SJCRH30 (cell line): ENCODE measurements around the gene LUZP2. TPM values are rescaled to one million over a fixed set of nuclear protein-coding genes. Genes with fewer than 3 reads are reported as not detected.
A peak's percentile ranks its signal among the peaks of the same experiment; 100 is the strongest.

Source experiments
- DNase-seq, 2 experiments: peaks; one replicate each; pipeline ENCODE4 v3.0.0-alpha.2; 2015 to 2020
- H3K27ac ChIP-seq: fragments of 250-450 bp; sonication (Bioruptor Pico); 2 replicates; pipeline ENCODE4 v1.5.1; 2020; ENCODE audit warnings: mild to moderate bottlenecking, moderate library complexity
- H3K27me3 ChIP-seq: fragments of 250-450 bp; sonication (Bioruptor Pico); 2 replicates; pipeline ENCODE4 v1.5.1; 2020; ENCODE audit warnings: mild to moderate bottlenecking, moderate library complexity
- H3K36me3 ChIP-seq: fragments of 250-450 bp; sonication (Bioruptor Pico); 2 replicates; pipeline ENCODE4 v1.5.1; 2020; ENCODE audit warnings: mild to moderate bottlenecking, moderate library complexity
- H3K4me1 ChIP-seq: fragments of 250-450 bp; sonication (Bioruptor Pico); 2 replicates; pipeline ENCODE4 v1.5.1; 2020; ENCODE audit warnings: mild to moderate bottlenecking, moderate library complexity
- H3K4me3 ChIP-seq: fragments of 250-450 bp; sonication (Bioruptor Pico); 2 replicates; pipeline ENCODE4 v1.5.1; 2020; ENCODE audit warnings: mild to moderate bottlenecking, moderate library complexity
- H3K9me3 ChIP-seq: fragments of 250-450 bp; sonication (Bioruptor Pico); replicated peaks from 2 replicates; pipeline ENCODE4 v1.5.1; 2020; ENCODE audit warnings: mild to moderate bottlenecking, moderate library complexity
- total RNA-seq: library from RNA; depleted of rRNA; stranded (reverse); fragments of >200 nt; shearing (Covaris generic); gene quantifications from 2 replicates; pipeline ENCODE4 v1.2.3, GENCODE V29; 2014

The LUZP2 gene
- total RNA-seq, 1 experiment from 2014 or later = 28.3 TPM

- Histone ChIP-seq H3K36me3 (no peaks in the 10 kb centered on the region), H3K27me3 (no peaks in the 10 kb centered on the region), H3K4me1 (peaks cover 3% of the 10 kb centered on the region; the same call in 1 of the 2 replicates), H3K27ac (no peak overlapping the region), H3K4me3 (no peak overlapping the region), H3K9me3 (no peaks in the 10 kb centered on the region)
- no peak for DNase-seq
Observed at GRCh38 chr11:24688981-24689380, 192.1 kb downstream of the LUZP2 start.

GRCh38 chr11:24697522-24698111 is 200.8 kb downstream of the LUZP2 start:
- Histone ChIP-seq H3K4me1 (no peaks in the 10 kb centered on the region), H3K36me3 (no peaks in the 10 kb centered on the region), H3K4me3 (no peak overlapping the region), H3K27me3 (no peaks in the 10 kb centered on the region), H3K9me3 (no peaks in the 10 kb centered on the region), H3K27ac (no peak overlapping the region)
- DNase-seq = no peak

GRCh38 chr11:24704716-24705115 is 207.9 kb downstream of the LUZP2 start:
- no peaks in the 10 kb centered on the region for H3K4me1 ChIP-seq
- DNase-seq = no peak

GRCh38 chr11:24705474-24705873 is 208.6 kb downstream of the LUZP2 start:
- no peaks in the 10 kb centered on the region for H3K4me1 ChIP-seq
- H3K4me3 ChIP-seq = no peak overlapping the region
- no peaks in the 10 kb centered on the region for H3K36me3 ChIP-seq
- no peak overlapping the region for H3K27ac ChIP-seq
- H3K9me3 ChIP-seq = no peaks in the 10 kb centered on the region
- H3K27me3 ChIP-seq = no peaks in the 10 kb centered on the region
- DNase-seq = peak in 1 of 2 experiments; percentile 4

More at GRCh38 chr11:24704716-24705115, 207.9 kb downstream of the LUZP2 start:
- Histone ChIP-seq H3K4me3 (no peak overlapping the region), H3K27ac (no peak overlapping the region), H3K36me3 (no peaks in the 10 kb centered on the region), H3K9me3 (no peaks in the 10 kb centered on the region), H3K27me3 (no peaks in the 10 kb centered on the region)

GRCh38 chr11:24708616-24709015 is 211.8 kb downstream of the LUZP2 start:
- Histone ChIP-seq H3K4me3 (no peak overlapping the region), H3K27ac (no peak overlapping the region), H3K9me3 (no peaks in the 10 kb centered on the region), H3K4me1 (no peaks in the 10 kb centered on the region), H3K36me3 (no peaks in the 10 kb centered on the region), H3K27me3 (no peaks in the 10 kb centered on the region)
- DNase-seq = no peak

- no peaks in the 10 kb centered on the region for H3K36me3 ChIP-seq
- no peaks in the 10 kb centered on the region for H3K4me1 ChIP-seq
- no peaks in the 10 kb centered on the region for H3K9me3 ChIP-seq
- H3K27ac ChIP-seq = no peak overlapping the region
- no peak overlapping the region for H3K4me3 ChIP-seq
- no peaks in the 10 kb centered on the region for H3K27me3 ChIP-seq
- no peak for DNase-seq
Observed at GRCh38 chr11:24709928-24710565, 213.2 kb downstream of the LUZP2 start.

- Histone ChIP-seq H3K4me1 (no peaks in the 10 kb centered on the region), H3K9me3 (no peaks in the 10 kb centered on the region), H3K27ac (no peak overlapping the region), H3K27me3 (no peaks in the 10 kb centered on the region), H3K36me3 (no peaks in the 10 kb centered on the region), H3K4me3 (no peak overlapping the region)
- DNase-seq = no peak
Observed at GRCh38 chr11:24714601-24715000, 217.7 kb downstream of the LUZP2 start.

- no peaks in the 10 kb centered on the region for H3K9me3 ChIP-seq
- H3K36me3 ChIP-seq = no peaks in the 10 kb centered on the region
- no peaks in the 10 kb centered on the region for H3K4me1 ChIP-seq
- H3K27me3 ChIP-seq = no peaks in the 10 kb centered on the region
- no peak overlapping the region for H3K27ac ChIP-seq
- DNase-seq = no peak
- no peak overlapping the region for H3K4me3 ChIP-seq
Observed at GRCh38 chr11:24716403-24716802, 219.6 kb downstream of the LUZP2 start.

GRCh38 chr11:24723231-24723630 is 226.4 kb downstream of the LUZP2 start:
- H3K27ac ChIP-seq = no peak overlapping the region
- no peaks in the 10 kb centered on the region for H3K36me3 ChIP-seq
- no peaks in the 10 kb centered on the region for H3K9me3 ChIP-seq
- no peak for DNase-seq
- no peaks in the 10 kb centered on the region for H3K27me3 ChIP-seq
- no peak overlapping the region for H3K4me3 ChIP-seq
- H3K4me1 ChIP-seq = no peaks in the 10 kb centered on the region

- Histone ChIP-seq H3K36me3 (no peaks in the 10 kb centered on the region), H3K4me1 (no peaks in the 10 kb centered on the region), H3K27ac (no peak overlapping the region), H3K27me3 (no peaks in the 10 kb centered on the region), H3K9me3 (no peaks in the 10 kb centered on the region), H3K4me3 (no peak overlapping the region)
- no peak for DNase-seq
Observed at GRCh38 chr11:24731554-24731953, 234.7 kb downstream of the LUZP2 start.

GRCh38 chr11:24734742-24735237 is 237.9 kb downstream of the LUZP2 start:
- Histone ChIP-seq H3K4me3 (no peak overlapping the region), H3K27ac (no peak overlapping the region), H3K9me3 (no peaks in the 10 kb centered on the region), H3K36me3 (no peaks in the 10 kb centered on the region), H3K4me1 (peaks cover 12% of the 10 kb centered on the region), H3K27me3 (no peaks in the 10 kb centered on the region)
- no peak for DNase-seq

- no peak overlapping the region for H3K4me3 ChIP-seq
- no peaks in the 10 kb centered on the region for H3K9me3 ChIP-seq
- H3K36me3 ChIP-seq = no peaks in the 10 kb centered on the region
- peak overlapping the region; percentile 24 for H3K27ac ChIP-seq
- peak; percentile 47 to 76 for DNase-seq
- H3K27me3 ChIP-seq = no peaks in the 10 kb centered on the region
- H3K4me1 ChIP-seq = peaks cover 20% of the 10 kb centered on the region
Observed at GRCh38 chr11:24738972-24739371, 242.1 kb downstream of the LUZP2 start.

- peak overlapping the region; percentile 24 for H3K27ac ChIP-seq
- H3K36me3 ChIP-seq = no peaks in the 10 kb centered on the region
- no peak overlapping the region for H3K4me3 ChIP-seq
Observed at GRCh38 chr11:24739637-24740036, 242.8 kb downstream of the LUZP2 start.

GRCh38 chr11:24747275-24748251 is 250.7 kb downstream of the LUZP2 start:
- Histone ChIP-seq H3K36me3 (no peaks in the 10 kb centered on the region), H3K27ac (peak overlapping the region; percentile 40), H3K27me3 (no peaks in the 10 kb centered on the region), H3K4me1 (peaks cover 13% of the 10 kb centered on the region), H3K4me3 (no peak overlapping the region), H3K9me3 (0 out of 2 replicates have a peak, but pooled peaks cover 3% of the 10 kb centered on the region)
- DNase-seq = peak; percentile 88 to 95

More at GRCh38 chr11:24739637-24740036, 242.8 kb downstream of the LUZP2 start:
- Histone ChIP-seq H3K27me3 (no peaks in the 10 kb centered on the region), H3K4me1 (peaks cover 20% of the 10 kb centered on the region), H3K9me3 (no peaks in the 10 kb centered on the region)
- peak; percentile 9 to 38 for DNase-seq

- H3K27ac ChIP-seq = no peak overlapping the region
Observed at GRCh38 chr11:24748261-24748660, 251.4 kb downstream of the LUZP2 start.

More at GRCh38 chr11:24748261-24748660, 251.4 kb downstream of the LUZP2 start:
- H3K4me1 ChIP-seq = peaks cover 13% of the 10 kb centered on the region
- H3K4me3 ChIP-seq = no peak overlapping the region
- H3K36me3 ChIP-seq = no peaks in the 10 kb centered on the region
- no peak for DNase-seq
- no peaks in the 10 kb centered on the region for H3K27me3 ChIP-seq
- 0 out of 2 replicates have a peak, but pooled peaks cover 3% of the 10 kb centered on the region for H3K9me3 ChIP-seq
